A549 (cell line): ENCODE results near the gene RNF133.

Source experiments
- CEBPB ChIP-seq, 2 experiments: fragments of >200 bp in 1 of 2; sonication (Bioruptor Twin) in 1 of 2; formaldehyde crosslinking in 1 of 2; IDR thresholded peaks; 2 replicates each; pipeline ENCODE4 v1.6.1; 2012 to 2016
- CTCF ChIP-seq: fragments of >200 bp; sonication (Bioruptor Twin); formaldehyde crosslinking; IDR thresholded peaks from 3 replicates; pipeline ENCODE4 v1.5.1; 2016
- ESRRA ChIP-seq: fragments of 150-350 bp; IDR thresholded peaks from 2 replicates; pipeline ENCODE4 v1.6.1; 2014; ENCODE audit warnings: mild to moderate bottlenecking, low read length, borderline replicate concordance
- HDAC2 ChIP-seq: fragments of 200-600 bp; sonication (generic); IDR thresholded peaks from 2 replicates; pipeline ENCODE4 v1.6.1; 2016
- HEYL ChIP-seq: fragments of 250-450 bp; sonication (Bioruptor Pico); IDR thresholded peaks from 2 replicates; pipeline ENCODE4 v1.8.0; 2021; ENCODE audit warnings: mild to moderate bottlenecking, moderate library complexity
- POLR2A ChIP-seq: IDR thresholded peaks from 2 replicates; pipeline ENCODE4 v1.6.1; 2012; ENCODE audit warnings: mild to moderate bottlenecking, low read length
- RCOR1 ChIP-seq: fragments of 150-350 bp; IDR thresholded peaks from 2 replicates; pipeline ENCODE4 v1.6.1; 2014; ENCODE audit warnings: antibody characterized with exemption, low read length, low read depth
- REST ChIP-seq: fragments of 200-600 bp; sonication (generic); IDR thresholded peaks from 2 replicates; pipeline ENCODE4 v1.6.1; 2016; ENCODE audit warnings: antibody characterized with exemption, mild to moderate bottlenecking, moderate library complexity
- TF ChIP-seq, protein P1 (sequence below): fragments of 450-650 bp; IDR thresholded peaks from 2 replicates; pipeline ENCODE4 v1.6.1; 2014; ENCODE audit warnings: antibody characterized with exemption

DNA sequence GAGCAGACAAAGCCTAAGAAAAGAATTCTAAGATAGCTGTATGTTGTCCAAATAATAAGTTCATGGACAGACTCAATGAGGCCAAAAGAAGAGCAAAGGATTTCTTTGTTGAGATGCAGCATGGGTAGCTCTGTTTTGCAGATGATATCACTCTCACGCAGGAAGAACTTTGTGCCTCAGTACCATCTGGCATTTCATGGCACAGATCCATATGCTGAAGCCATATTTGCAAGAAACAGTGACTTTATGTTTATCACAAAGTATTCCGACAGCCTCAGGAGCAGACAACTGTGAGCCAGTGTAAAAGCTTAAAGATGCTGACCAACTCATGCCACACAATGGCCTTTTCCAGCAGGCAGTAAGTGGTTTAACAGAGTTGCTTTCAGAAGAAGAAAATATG, 49.3 kb upstream of the RNF133 start:
- TF ChIP-seq HEYL (CRISPR knock-in tag) = no peak
- TF ChIP-seq REST = no peak
- TF ChIP-seq POLR2A = no peak
- no peak for TF ChIP-seq CTCF
- TF ChIP-seq HDAC2 = no peak
- TF ChIP-seq RCOR1 = no peak
- TF ChIP-seq ESRRA = no peak
- TF ChIP-seq, protein P1, sequence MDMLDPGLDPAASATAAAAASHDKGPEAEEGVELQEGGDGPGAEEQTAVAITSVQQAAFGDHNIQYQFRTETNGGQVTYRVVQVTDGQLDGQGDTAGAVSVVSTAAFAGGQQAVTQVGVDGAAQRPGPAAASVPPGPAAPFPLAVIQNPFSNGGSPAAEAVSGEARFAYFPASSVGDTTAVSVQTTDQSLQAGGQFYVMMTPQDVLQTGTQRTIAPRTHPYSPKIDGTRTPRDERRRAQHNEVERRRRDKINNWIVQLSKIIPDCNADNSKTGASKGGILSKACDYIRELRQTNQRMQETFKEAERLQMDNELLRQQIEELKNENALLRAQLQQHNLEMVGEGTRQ = no peak
- TF ChIP-seq CEBPB (IDR thresholded peaks at IDR 0.05) = no peak
